Breast epithelium (tissue), 3 donors: ENCODE measurements around the gene ANKK1.

Experiments used
- CTCF ChIP-seq, 3 donors: fragments of 450-650 bp; IDR thresholded peaks; one replicate each; pipeline ENCODE4 v1.5.1; 2016 to 2017; ENCODE audit warnings: antibody characterized with exemption in 3 of 3, mild to moderate bottlenecking in 3 of 3, moderate library complexity in 3 of 3
- POLR2A ChIP-seq: fragments of 450-650 bp; IDR thresholded peaks from one replicate; pipeline ENCODE4 v1.6.1; 2016; ENCODE audit warnings: antibody characterized with exemption, mild to moderate bottlenecking, moderate library complexity
- POLR2AphosphoS5 ChIP-seq, 3 donors: sonication (generic); formaldehyde crosslinking; IDR thresholded peaks; one replicate each; pipeline ENCODE4 v1.6.1; 2017; ENCODE audit warnings: antibody characterized with exemption in 3 of 3

- TF ChIP-seq POLR2A (no peak), POLR2AphosphoS5 (IDR thresholded peaks at IDR 0.05) (no peak), CTCF (IDR thresholded peaks at IDR 0.05) (no peak)
Measured at GRCh38 chr11:113369411-113369810, 18.2 kb upstream of the ANKK1 start.
